GM18508 (cell line): Measurements from ENCODE around the gene XAGE2.
"Not testable (repeated sequence)": the region's sequence is repeated elsewhere in the genome, so short reads cannot be mapped to it uniquely, and the experiment has no call there.

ENCODE experiments used
- ATAC-seq: cut with Tn5 transposase; IDR thresholded peaks from one replicate; pipeline ENCODE4 v1.9.1; 2021; ENCODE audit warnings: moderate number of reproducible peaks; ENCODE audit not compliant: insufficient read depth, unreplicated experiment

The XAGE2 gene, protein sequence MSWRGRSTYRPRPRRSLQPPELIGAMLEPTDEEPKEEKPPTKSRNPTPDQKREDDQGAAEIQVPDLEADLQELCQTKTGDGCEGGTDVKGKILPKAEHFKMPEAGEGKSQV

GRCh38 chrX:52368368-52369055 is at the start of gene XAGE2:
Gene XAGE2, plus strand, starts transcription at chrX:52369021. Its CDS starts 994 bp downstream, at chrX:52370015.
- no peak for ATAC-seq

- ATAC-seq, result no peak
Measured at GRCh38 chrX:52337410-52337809, 31.4 kb upstream of the XAGE2 start.

- ATAC-seq, result no peak
Measured at GRCh38 chrX:52341493-52341892, 27.3 kb upstream of the XAGE2 start.

DNA sequence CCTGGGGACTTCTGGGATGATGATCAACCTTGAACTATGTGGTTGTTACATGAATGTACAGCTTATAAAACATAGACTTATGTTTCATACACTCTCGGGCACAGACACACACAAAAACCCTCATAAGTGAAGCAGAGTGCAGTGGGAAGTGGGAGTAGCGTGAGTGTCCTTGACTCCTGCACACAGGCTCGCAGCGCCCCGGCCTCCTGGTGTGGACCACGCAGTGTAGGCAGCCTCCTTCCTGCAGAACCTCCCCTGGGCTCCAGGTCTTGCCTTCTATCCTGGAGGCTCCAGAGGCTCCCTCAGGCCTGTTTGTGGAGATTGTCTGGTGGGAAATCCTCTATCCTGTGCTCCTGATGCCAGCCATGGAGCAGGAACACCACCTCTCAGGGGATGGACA is 25.7 kb upstream of the XAGE2 start:
- not testable (repeated sequence) for ATAC-seq

GRCh38 chrX:52345402-52345801 is 23.4 kb upstream of the XAGE2 start:
- ATAC-seq, result not testable (repeated sequence)

GRCh38 chrX:52346174-52347165 is 22.4 kb upstream of the XAGE2 start:
- no peak for ATAC-seq

DNA sequence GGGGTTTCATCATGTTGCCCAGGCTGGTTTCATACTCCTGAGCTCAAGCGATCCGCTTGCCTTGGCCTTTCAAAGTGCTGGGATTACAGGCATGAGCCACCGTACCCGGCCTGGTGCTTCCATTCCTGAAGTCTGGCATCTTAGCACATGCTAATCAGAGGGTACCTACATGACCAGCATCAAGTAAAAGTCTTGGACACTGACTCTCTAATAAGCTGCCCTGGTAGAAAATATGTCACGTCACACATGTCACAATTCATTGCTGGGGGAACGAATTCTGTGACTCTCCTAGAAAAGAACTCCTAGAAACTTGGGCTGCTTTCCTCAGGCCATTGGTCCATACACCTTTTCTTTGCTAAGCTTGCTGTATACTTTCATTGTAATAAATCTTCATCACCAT is 19.1 kb upstream of the XAGE2 start:
- no peak for ATAC-seq

GRCh38 chrX:52352551-52352950 is 16.3 kb upstream of the XAGE2 start:
- no peak for ATAC-seq

DNA sequence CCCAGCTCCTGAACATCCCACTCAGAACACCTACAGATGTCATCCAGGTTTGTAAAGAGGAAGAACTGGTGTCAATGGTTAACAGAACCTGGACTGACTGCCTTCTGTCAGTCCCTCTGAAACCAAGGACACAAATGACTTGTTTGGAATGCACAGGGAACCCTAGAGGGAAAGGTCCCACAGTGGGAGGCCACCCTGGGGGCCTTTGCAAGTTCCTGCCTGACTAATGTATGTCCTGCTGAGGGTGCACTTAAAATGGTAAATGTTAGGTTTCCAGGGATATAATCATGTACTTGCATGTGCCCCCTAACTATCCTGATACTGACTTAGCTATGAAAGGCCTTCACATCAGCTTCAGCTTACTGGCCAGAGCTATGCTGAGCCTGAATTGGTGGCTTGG is 15.0 kb upstream of the XAGE2 start:
- ATAC-seq, result no peak

GRCh38 chrX:52355108-52355507 is 13.7 kb upstream of the XAGE2 start:
- ATAC-seq, result no peak

DNA sequence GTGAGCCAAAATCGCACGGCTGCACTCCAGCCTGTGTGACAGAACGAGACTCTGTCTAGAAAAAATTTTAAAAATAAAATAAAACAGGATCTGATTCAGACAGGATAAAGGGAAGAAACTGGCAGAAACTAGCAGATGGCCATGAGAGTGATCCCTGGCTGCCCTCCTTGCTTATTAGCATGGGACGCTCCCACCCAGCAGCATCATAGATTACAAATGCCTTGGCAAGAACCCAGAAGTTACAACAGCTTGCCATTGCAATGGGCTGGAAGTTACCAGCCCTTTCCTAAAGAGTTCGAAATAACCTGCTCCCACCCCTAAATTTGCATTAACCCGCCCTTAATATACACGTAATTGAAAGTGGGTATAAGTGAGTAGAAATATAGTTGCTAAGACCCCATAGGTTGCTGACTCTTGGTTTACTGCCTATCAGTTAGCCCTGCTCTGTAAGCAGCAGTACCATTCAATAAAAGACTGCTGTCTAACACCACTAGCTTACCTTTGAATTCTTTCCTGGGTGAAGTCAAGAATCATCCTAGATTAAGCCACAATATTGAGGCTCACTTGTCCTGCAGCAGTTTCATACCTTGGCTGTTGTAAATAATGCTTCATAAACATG is 9.1 kb upstream of the XAGE2 start:
- no peak for ATAC-seq

DNA sequence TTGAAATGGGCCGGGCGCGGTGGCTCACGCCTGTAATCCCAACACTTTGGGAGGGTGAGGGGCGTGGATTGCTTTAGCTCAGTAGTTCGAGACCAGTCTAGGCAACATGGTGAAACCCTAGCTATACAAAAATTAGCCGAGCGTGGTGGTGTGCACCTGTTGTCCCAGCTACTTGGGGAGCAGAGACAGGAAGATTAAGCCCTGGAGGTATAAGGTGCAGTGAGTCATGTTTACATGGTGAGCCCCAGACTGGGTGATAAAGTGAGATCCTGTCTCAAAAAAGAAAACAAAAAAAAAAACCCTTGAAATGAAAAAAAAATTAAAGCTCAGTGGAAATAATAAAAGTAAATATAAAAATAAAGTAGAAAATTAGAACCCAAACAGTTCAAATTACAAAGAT is 6.9 kb upstream of the XAGE2 start:
- ATAC-seq, result no peak

- ATAC-seq, result no peak
Measured at GRCh38 chrX:52363247-52363883, 5.5 kb upstream of the XAGE2 start.

- no peak for ATAC-seq
Measured at GRCh38 chrX:52378870-52379269, 10.0 kb downstream of the XAGE2 start.

- no peak for ATAC-seq
Measured at GRCh38 chrX:52380993-52381392, 12.2 kb downstream of the XAGE2 start.

DNA sequence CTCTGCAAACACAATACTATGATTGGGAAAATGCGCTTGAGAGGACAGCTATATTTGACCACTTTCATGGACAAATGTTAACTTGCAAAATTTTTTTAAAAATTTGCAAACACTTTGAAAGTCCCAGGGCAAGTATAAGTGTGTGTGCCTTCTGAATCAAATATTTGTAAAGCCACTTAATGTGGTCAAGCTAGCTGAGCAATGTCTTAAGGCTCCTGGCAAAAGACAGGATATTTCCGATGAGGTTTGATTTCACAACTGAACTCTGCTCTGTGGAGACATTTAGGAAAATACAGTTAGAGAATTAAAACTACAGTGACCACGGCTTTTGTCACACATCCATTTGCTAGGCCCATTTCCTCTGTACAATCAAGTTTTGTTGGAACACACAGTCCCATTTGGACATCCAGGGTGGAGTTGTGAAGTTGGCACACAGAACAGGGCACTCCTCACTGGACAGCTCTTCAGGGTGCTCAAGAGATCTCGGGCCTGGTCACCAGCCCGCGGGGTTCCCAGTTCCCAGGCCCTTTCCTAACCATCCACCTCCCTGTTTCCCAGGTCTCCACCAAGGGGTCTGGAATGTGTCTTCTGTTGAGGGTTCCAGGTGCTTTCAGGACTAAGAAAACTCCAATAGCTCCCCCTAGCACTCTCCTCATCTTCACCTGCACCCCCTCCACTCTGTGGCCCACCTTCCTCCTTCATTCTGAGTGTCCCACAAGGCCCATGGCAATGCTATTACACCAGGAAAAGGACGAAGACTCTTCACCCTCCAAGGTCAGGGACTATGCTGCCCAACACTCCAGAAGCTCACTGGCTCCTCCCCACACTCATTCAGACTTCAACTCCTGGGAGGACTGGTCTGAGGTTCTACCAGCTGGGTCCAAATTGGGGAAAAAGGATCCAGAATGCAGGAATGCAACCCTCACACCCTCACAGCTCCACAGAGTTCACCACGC is 41.9 kb downstream of the XAGE2 start:
- ATAC-seq, result no peak

DNA sequence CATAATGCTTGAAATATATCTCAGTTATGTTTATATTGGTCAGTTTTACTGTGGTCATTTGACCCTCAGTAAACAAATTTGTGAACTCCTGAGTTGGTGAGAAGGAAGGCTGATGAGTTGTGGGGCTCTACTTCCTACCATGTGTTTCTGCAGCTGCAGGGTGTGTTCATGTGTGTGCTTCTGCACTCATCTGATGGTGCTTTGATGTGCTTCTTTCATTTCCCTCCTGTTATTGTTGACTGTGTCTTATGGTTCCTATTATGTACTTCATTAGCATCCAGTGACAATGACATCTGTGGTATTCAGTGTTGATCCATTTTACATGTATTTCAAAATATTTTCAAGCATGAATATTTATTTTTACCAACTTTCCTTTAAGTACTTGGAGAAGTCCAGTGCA is 46.5 kb downstream of the XAGE2 start:
- no peak for ATAC-seq

GRCh38 chrX:52416816-52417215 is 48.0 kb downstream of the XAGE2 start:
- no peak for ATAC-seq

DNA sequence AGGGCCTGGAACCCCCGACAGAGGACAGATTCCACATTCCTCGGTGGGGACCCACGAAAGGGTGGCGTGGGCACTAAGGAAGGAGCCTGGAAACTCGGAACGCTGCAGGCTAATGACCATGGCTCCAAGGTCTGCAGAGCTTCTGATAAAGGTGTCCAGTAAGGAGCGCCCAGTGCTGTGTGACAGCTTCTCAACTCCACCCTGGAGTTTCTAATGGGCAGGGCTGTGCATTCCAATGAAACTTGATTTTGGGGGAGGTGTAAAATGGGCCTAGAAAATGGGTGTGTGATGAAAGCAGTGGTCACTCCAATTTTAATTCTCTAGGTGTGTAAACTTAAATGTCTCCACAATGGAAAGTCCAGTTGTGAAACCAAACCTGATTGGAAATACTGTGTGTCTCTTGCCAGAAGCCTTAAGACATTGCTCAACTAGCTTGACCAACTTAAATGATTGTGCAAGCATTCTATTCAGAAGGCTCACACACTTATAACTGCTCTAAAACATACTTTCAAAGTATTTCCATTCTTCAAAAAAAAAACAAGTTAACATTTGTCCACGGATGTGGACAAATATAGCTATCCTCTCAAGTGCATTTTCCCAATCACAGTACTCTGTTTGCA is 52.1 kb downstream of the XAGE2 start:
- ATAC-seq, result no peak
